Cardiac septum (tissue), 1 donor: ENCODE measurements around the gene ZNRF1. TPM values are rescaled to one million over a fixed set of nuclear protein-coding genes. Genes with fewer than 3 reads are reported as not detected.
A peak's percentile ranks its signal among the peaks of the same experiment; 100 is the strongest.

Experiments
- DNase-seq: peaks from one replicate; pipeline ENCODE4 v3.0.0-alpha.2; 2020; ENCODE audit warnings: low spot score
- intact Hi-C: fragments of 100-400 bp; cut with DNase I; formaldehyde crosslinking; loops from one replicate; pipeline ENCODE4 v1.14.0; 2022
- total RNA-seq: library from RNA; stranded (reverse); fragmentation: NEBNext Ultra II Directional; extraction: Animal tissue kit (Norgen Biotek cat#: 25700); gene quantifications from one replicate; pipeline ENCODE4 v1.2.1, GENCODE V29; 2021
- donor health status: DM: no; HTN: no; CAD: no.

ZNRF1 gene
- total RNA-seq, 1 donor from 2014 or later: 31.3 TPM

- DNase-seq: no peak
- intact Hi-C loops: no loop called here
Measured at GRCh38 chr16:75048530-75048929, 49.7 kb downstream of the ZNRF1 start.

- DNase-seq: no peak
- intact Hi-C loops: no loop called here
Measured at GRCh38 chr16:75052481-75053202, 53.8 kb downstream of the ZNRF1 start.

- intact Hi-C loops: no loop called here
- peak; percentile 83 for DNase-seq
Measured at GRCh38 chr16:75053791-75054555, 55.1 kb downstream of the ZNRF1 start.

GRCh38 chr16:75054556-75054947, 55.7 kb downstream of the ZNRF1 start:
- intact Hi-C loops: no loop called here
- no peak for DNase-seq

GRCh38 chr16:75058806-75059205, 60.0 kb downstream of the ZNRF1 start:
- intact Hi-C loops: no loop called here
- DNase-seq: no peak

- intact Hi-C loops: no loop called here
- DNase-seq: no peak
Measured at GRCh38 chr16:75059411-75059810, 60.6 kb downstream of the ZNRF1 start.

GRCh38 chr16:75060723-75061122, 61.9 kb downstream of the ZNRF1 start:
- no peak for DNase-seq
- intact Hi-C loops: no loop called here

- intact Hi-C loops: no loop called here
- no peak for DNase-seq
Measured at GRCh38 chr16:75061669-75062068, 62.8 kb downstream of the ZNRF1 start.

GRCh38 chr16:75062135-75062975, 63.5 kb downstream of the ZNRF1 start:
- DNase-seq: no peak
- intact Hi-C loops: no loop called here

GRCh38 chr16:75062976-75063346, 64.1 kb downstream of the ZNRF1 start:
- intact Hi-C loops: no loop called here

GRCh38 chr16:75063549-75064088, 64.8 kb downstream of the ZNRF1 start:
- intact Hi-C loops: no loop called here
- DNase-seq: no peak

More at GRCh38 chr16:75062976-75063346, 64.1 kb downstream of the ZNRF1 start:
- no peak for DNase-seq

GRCh38 chr16:75064403-75065148, 65.8 kb downstream of the ZNRF1 start:
- no peak for DNase-seq
- intact Hi-C loops: no loop called here

GRCh38 chr16:75065149-75065505, 66.3 kb downstream of the ZNRF1 start:
- intact Hi-C loops: no loop called here
- no peak for DNase-seq

GRCh38 chr16:75065521-75066149, 66.8 kb downstream of the ZNRF1 start:
- intact Hi-C loops: no loop called here
- DNase-seq: no peak

GRCh38 chr16:75066861-75067447, 68.1 kb downstream of the ZNRF1 start:
- no peak for DNase-seq
- intact Hi-C loops: no loop called here

- no peak for DNase-seq
- intact Hi-C loops: no loop called here
Measured at GRCh38 chr16:75068085-75069031, 69.5 kb downstream of the ZNRF1 start.

GRCh38 chr16:75070012-75070841, 71.4 kb downstream of the ZNRF1 start:
- intact Hi-C loops: no loop called here
- no peak for DNase-seq
